Bronchus fibroblast of lung (primary cell): ENCODE measurements around the gene UBXN6. TPM values are rescaled to one million over a fixed set of nuclear protein-coding genes. Genes with fewer than 3 reads are reported as not detected.

ENCODE experiments used
- total RNA-seq: library from RNA; depleted of rRNA; stranded (reverse); fragments of >200 nt; gene quantifications from 2 replicates; pipeline ENCODE4 v1.2.3, GENCODE V29; 2015

UBXN6 gene, protein sequence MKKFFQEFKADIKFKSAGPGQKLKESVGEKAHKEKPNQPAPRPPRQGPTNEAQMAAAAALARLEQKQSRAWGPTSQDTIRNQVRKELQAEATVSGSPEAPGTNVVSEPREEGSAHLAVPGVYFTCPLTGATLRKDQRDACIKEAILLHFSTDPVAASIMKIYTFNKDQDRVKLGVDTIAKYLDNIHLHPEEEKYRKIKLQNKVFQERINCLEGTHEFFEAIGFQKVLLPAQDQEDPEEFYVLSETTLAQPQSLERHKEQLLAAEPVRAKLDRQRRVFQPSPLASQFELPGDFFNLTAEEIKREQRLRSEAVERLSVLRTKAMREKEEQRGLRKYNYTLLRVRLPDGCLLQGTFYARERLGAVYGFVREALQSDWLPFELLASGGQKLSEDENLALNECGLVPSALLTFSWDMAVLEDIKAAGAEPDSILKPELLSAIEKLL
- 50.1 and 65.6 TPM in 2 replicates for total RNA-seq

DNA sequence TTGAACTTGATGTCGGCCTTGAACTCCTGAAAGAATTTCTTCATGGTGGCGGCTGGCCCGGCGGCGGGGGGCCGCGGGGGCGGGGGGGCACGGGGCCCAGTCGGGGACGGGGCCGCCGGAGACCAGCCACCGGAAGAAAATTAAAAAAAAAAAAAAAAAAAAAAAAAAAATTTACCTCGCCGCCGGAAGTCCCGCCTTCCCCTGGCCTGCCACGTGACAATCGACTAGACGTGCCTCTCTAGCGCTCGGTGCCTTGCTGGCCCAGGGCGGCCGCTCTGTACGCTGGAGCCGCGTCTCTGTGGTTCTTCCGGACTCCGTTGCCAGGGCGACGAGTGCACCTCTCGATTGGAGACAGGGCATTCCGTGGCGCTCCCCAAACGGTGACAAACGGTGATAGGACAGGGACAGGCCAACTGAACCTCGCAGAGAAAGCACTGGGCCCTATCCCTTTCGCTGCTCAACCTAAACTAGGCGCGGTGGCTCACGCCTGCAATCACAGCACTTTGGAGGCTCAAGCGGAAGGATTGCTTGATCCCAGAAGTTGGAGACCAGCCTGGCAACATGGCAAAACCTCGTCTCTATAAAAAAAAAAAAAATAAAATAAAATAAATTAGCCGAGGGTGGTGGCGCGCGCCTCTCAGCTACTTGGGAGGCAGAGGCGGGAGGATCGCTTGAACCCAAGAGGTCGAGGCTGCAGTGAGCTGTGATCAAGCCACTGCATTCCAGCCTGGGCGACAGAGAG lies at the start of gene UBXN6:
Gene UBXN6, minus strand, starts transcription at position 141 of the 742 bp plus-strand sequence. Its CDS starts 97 bp downstream, at position 44.

DNA sequence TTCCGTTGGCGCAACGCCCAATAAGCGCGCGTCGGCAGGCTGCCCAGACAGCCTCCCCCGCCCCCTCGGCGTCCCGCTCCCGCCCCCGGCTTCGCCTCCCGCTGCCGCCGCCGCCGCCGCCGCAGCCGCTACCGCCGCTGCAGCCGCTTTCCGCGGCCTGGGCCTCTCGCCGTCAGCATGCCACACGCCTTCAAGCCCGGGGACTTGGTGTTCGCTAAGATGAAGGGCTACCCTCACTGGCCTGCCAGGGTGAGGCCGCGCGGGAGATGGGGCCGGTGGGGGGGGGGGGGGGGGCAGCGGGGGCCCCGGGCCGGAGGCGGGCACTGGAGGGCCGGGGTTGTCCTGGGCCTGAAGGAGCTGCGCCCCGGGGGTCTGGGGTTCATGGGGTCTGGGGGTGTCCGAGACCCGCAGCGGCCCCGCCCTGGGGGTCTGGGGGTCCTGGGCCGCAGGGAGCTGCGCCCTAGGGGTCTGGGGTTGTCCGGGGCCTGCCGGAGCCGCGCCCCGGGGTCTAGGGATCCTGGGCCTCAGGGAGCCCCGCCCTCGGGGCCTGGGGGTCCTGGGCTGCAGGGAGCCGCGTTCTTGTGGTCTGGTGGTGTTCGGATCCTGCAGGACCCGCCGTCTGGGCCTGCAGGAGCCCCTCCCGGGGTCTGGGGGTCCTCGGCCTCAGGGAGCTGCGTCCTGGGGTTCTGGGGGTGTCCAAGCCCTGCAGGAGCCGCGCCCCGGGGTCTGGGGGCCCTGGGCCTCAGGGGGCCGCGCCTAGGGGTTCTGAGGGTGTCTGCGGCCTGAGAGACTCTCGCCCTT lies 14.8 kb upstream of the UBXN6 start, which contains the start of gene HDGFL2:
Gene HDGFL2, plus strand, starts transcription at position 124 of the 801 bp plus-strand sequence. Its CDS starts 54 bp downstream, at position 178.

DNA sequence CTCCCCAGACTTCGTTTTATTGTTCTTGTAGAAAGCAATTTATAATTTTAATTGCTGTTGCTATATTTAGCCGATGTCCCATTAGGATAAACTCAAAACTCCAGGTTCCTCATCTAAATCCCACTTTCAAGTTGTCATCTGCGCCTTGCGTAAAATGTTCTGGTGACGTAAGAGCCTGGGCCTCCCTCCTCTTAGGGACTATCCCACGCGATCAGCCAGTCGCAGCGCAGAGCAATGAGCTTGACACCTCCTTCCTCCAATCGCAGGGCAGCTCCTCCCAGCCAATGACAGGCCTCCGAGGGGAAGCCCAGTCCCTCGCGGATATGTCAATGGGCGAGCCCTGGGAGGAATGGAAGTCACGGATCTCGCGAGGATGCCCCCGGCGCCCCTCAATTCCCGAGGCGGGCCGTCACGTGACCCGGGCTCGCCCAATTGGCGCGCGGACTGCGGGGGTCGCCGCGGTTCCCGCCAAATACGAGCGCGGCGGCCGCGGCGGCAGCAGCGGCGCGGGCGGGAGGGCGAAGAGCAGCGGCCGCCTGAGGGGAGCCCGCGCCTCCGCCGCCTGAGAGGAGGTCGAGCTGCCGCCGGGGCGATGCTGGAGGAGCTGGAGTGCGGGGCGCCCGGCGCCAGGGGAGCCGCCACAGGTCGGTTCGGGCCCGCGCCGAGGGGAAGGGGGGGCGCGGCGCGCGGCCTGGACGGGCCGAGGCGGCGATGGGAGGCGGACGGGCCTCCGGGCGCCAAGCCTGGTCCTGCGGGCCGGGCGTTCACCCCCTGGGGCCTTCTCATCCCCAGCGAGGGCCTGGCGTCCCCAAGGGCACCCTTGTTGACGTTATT lies 55.2 kb downstream of the UBXN6 start, which contains the start of gene CHAF1A:
Gene CHAF1A, plus strand, starts transcription at position 470 of the 834 bp plus-strand sequence. Its CDS starts 123 bp downstream, at position 593.

DNA sequence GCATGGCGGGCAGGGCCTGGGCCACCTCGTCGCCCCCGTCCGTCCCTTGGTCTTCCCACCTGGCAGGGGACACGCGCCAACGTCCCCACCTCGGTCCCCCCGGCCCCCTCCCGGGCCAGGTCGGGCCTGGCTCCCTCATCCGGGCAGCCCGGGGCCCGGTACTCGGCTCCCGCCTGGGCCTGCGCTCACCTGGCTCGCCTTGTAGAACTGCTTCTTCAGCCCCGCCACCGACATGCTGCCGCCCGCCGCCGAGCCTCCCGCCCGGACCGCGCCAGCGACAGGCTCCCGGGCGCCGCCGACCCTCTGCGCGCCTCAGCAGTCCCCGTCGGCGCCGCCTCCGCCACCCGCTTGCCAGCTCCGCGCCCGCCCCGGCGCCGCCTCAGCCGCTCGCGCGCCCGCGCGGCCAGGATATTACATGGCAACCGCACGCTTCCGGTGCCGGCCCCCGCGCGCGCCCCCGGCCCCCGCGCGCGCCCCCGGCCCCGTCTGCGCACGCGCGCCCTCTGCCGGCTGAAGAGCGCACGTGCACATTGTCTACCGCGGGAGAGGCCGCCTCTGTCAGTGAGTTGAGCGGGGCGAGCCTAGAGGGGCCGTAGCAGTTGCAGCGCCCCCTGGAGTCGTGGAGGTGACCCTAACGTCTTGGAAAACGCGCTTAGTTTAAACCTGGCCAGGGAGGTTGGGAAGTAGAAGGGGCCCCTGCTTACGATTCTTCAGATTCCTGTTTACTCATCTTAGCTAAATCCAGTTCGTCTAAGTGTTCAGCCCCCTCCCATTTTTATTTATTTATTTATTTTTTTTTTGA lies 57.3 kb downstream of the UBXN6 start, which contains the start of gene SH3GL1:
Gene SH3GL1, minus strand, starts transcription at position 413 of the 802 bp plus-strand sequence. Its CDS starts 179 bp downstream, at position 234.

Other genes starting within 250 kb of the UBXN6 start
- gene EBI3, start 228.3 kb downstream of the UBXN6 start, total RNA-seq, result 0.34 TPM in 1 of 2 replicates, not detected in the other
- gene YJU2, start 210.7 kb downstream of the UBXN6 start, total RNA-seq, result 24.8 and 26.1 TPM in 2 replicates
- gene SHD, start 178.5 kb downstream of the UBXN6 start, total RNA-seq, result not detected in 2 replicates
- gene TMIGD2, start 155.4 kb downstream of the UBXN6 start, total RNA-seq, result not detected in 2 replicates
- gene FSD1, start 153.2 kb downstream of the UBXN6 start, total RNA-seq, result 24.4 and 28.6 TPM in 2 replicates
- gene STAP2, start 119.0 kb downstream of the UBXN6 start, total RNA-seq, result 5.4 and 6.4 TPM in 2 replicates
- gene MPND, start 114.2 kb downstream of the UBXN6 start, total RNA-seq, result 3.5 and 4.8 TPM in 2 replicates
- 110 and 114 TPM in 2 replicates for gene SH3GL1, start 57.2 kb downstream of the UBXN6 start, total RNA-seq
- 31.1 and 31.4 TPM in 2 replicates for gene CHAF1A, start 55.2 kb downstream of the UBXN6 start, total RNA-seq
- gene HDGFL2, start 14.5 kb upstream of the UBXN6 start, total RNA-seq, result 74.9 and 86.6 TPM in 2 replicates
- 0.15 and 0.17 TPM in 2 replicates for gene PLIN4, start 60.7 kb upstream of the UBXN6 start, total RNA-seq
- not detected in 2 replicates for gene PLIN5, start 77.4 kb upstream of the UBXN6 start, total RNA-seq
- gene LRG1, start 82.2 kb upstream of the UBXN6 start, total RNA-seq, result not detected in 2 replicates
- gene SEMA6B, start 101.9 kb upstream of the UBXN6 start, total RNA-seq, result 0.45 and 0.67 TPM in 2 replicates
- 5.4 and 6.5 TPM in 2 replicates for gene TNFAIP8L1, start 181.7 kb upstream of the UBXN6 start, total RNA-seq
- gene MYDGF, start 212.5 kb upstream of the UBXN6 start, total RNA-seq, result 148 and 163 TPM in 2 replicates